GM18873 (cell line): ENCODE results near the gene ZXDC.

ENCODE experiments used
- ATAC-seq: cut with Tn5 transposase; IDR thresholded peaks from one replicate; pipeline ENCODE4 v1.9.1; 2021; ENCODE audit warnings: mild to moderate bottlenecking, moderate library complexity, moderate number of reproducible peaks; ENCODE audit not compliant: unreplicated experiment, low FRiP score

Gene ZXDC

GRCh38 chr3:126476166-126477060 lies 722 bp upstream of the ZXDC start:
- peak; percentile 23 for ATAC-seq

GRCh38 chr3:126474498-126475412 lies 936 bp downstream of the ZXDC start:
- ATAC-seq = peak; percentile 26

- no peak for ATAC-seq
Observed at GRCh38 chr3:126473292-126474168, 2.2 kb downstream of the ZXDC start.

GRCh38 chr3:126472277-126473006 lies 3.2 kb downstream of the ZXDC start:
- ATAC-seq = no peak

- no peak for ATAC-seq
Observed at GRCh38 chr3:126469479-126469878, 6.2 kb downstream of the ZXDC start.

GRCh38 chr3:126468028-126468891 lies 7.4 kb downstream of the ZXDC start:
- no peak for ATAC-seq

- ATAC-seq = no peak
Observed at GRCh38 chr3:126467611-126467955, 8.1 kb downstream of the ZXDC start.

GRCh38 chr3:126466886-126467610 lies 8.6 kb downstream of the ZXDC start:
- no peak for ATAC-seq

GRCh38 chr3:126465928-126466544 lies 9.7 kb downstream of the ZXDC start:
- no peak for ATAC-seq

- no peak for ATAC-seq
Observed at GRCh38 chr3:126464997-126465396, 10.7 kb downstream of the ZXDC start.

- ATAC-seq = no peak
Observed at GRCh38 chr3:126464494-126464893, 11.2 kb downstream of the ZXDC start.

GRCh38 chr3:126464093-126464492 lies 11.6 kb downstream of the ZXDC start:
- no peak for ATAC-seq

- ATAC-seq = no peak
Observed at GRCh38 chr3:126463521-126463920, 12.2 kb downstream of the ZXDC start.

- no peak for ATAC-seq
Observed at GRCh38 chr3:126461450-126462070, 14.1 kb downstream of the ZXDC start.

- no peak for ATAC-seq
Observed at GRCh38 chr3:126460381-126460780, 15.3 kb downstream of the ZXDC start.

- ATAC-seq = no peak
Observed at GRCh38 chr3:126459763-126460127, 15.9 kb downstream of the ZXDC start.

GRCh38 chr3:126459111-126459762 lies 16.5 kb downstream of the ZXDC start:
- ATAC-seq = no peak
